Hepatocyte (in vitro differentiated cells): ENCODE measurements around the gene ZNF622.

ENCODE experiments used
- EZH2 ChIP-seq: fragments of 200-600 bp; sonication (generic); IDR thresholded peaks from 2 replicates; pipeline ENCODE4 v1.6.1; 2016; ENCODE audit warnings: antibody characterized with exemption, mild to moderate bottlenecking, borderline replicate concordance
- EZH2phosphoT487 ChIP-seq: fragments of 200-600 bp; sonication (generic); IDR thresholded peaks from one replicate; pipeline ENCODE4 v1.6.1; 2018; ENCODE audit warnings: antibody characterized with exemption, mild to moderate bottlenecking, low read depth, moderate library complexity; ENCODE audit not compliant: unreplicated experiment, severe bottlenecking
- TF ChIP-seq, protein P1 (sequence below): fragments of 200-600 bp; sonication (generic); IDR thresholded peaks from 2 replicates; pipeline ENCODE4 v1.5.1; 2016; ENCODE audit warnings: antibody characterized with exemption, mild to moderate bottlenecking; ENCODE audit not compliant: poor library complexity

DNA sequence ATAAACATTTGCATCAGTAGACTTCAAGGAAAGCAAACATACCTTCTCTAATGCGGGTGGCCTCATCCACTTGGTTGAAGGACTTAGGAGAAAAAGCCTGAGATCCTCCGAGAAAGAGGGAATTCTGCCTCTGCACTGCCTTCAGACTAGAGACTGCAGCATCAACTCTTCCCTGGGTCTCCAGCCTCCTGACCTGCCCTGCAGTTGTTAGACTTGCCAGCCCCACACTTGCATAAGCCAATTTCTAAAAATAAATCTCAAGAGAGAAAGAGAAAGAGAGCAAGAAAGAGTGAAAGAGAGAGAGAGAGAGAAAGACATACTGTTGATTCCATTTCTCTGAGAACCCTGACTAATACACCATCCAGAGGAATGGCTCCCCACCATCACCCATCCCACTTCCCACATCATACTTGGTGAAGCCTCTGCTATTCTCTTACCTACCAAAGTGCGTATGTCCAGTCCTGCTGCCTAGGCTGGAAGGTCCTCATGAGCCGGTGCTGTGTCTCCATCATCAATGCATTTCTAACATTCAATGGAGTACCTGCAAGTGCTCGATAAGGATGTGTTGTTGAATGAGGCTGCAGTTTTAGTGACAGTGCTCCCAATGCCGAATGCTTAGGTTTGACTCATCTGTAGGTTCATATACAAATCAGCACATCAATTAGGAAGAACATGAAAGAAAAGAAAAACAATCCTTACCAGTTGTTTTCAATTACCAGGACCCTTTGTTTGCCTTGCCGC is 35.1 kb downstream of the ZNF622 start:
- TF ChIP-seq, protein P1, sequence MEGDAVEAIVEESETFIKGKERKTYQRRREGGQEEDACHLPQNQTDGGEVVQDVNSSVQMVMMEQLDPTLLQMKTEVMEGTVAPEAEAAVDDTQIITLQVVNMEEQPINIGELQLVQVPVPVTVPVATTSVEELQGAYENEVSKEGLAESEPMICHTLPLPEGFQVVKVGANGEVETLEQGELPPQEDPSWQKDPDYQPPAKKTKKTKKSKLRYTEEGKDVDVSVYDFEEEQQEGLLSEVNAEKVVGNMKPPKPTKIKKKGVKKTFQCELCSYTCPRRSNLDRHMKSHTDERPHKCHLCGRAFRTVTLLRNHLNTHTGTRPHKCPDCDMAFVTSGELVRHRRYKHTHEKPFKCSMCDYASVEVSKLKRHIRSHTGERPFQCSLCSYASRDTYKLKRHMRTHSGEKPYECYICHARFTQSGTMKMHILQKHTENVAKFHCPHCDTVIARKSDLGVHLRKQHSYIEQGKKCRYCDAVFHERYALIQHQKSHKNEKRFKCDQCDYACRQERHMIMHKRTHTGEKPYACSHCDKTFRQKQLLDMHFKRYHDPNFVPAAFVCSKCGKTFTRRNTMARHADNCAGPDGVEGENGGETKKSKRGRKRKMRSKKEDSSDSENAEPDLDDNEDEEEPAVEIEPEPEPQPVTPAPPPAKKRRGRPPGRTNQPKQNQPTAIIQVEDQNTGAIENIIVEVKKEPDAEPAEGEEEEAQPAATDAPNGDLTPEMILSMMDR = no peak
- TF ChIP-seq EZH2phosphoT487 (no peak), EZH2 (no peak)
